GM23338 (cell line): ENCODE measurements around the gene DPY19L1. TPM values are rescaled to one million over a fixed set of nuclear protein-coding genes. Genes with fewer than 3 reads are reported as not detected.
"Not testable (repeated sequence)": the region's sequence is repeated elsewhere in the genome, so short reads cannot be mapped to it uniquely, and the experiment has no call there.

Experiments used
- ATAC-seq: fragments of 200-7000 bp; cut with Tn5 transposase; 3 replicates; pipeline ENCODE4 v1.9.1; 2020
- DNase-seq: peaks from one replicate; pipeline ENCODE4 v3.0.0-alpha.2; 2015; ENCODE audit warnings: low spot score
- H2AFZ ChIP-seq: fragments of 200-600 bp; sonication (generic); 2 replicates; pipeline ENCODE4 v1.8.0; 2016; ENCODE audit warnings: antibody characterized with exemption, mild to moderate bottlenecking, moderate library complexity
- H3F3A ChIP-seq: fragments of 200-600 bp; sonication (generic); replicated peaks from 2 replicates; pipeline ENCODE4 v1.8.0; 2017; ENCODE audit warnings: antibody characterized with exemption, mixed run types, low read depth
- H3K27ac ChIP-seq: fragments of 200-600 bp; sonication (generic); 2 replicates; pipeline ENCODE4 v1.6.1; 2016; ENCODE audit warnings: low read depth
- H3K27me3 ChIP-seq: fragments of 200-600 bp; sonication (generic); 2 replicates; pipeline ENCODE4 v1.8.0; 2016; ENCODE audit warnings: mild to moderate bottlenecking, mixed run types, moderate library complexity; ENCODE audit not compliant: insufficient read depth
- H3K36me3 ChIP-seq: fragments of 200-600 bp; sonication (generic); 2 replicates; pipeline ENCODE4 v1.8.0; 2016; ENCODE audit warnings: mild to moderate bottlenecking; ENCODE audit not compliant: insufficient read depth
- H3K4me1 ChIP-seq: fragments of 200-600 bp; sonication (generic); 2 replicates; pipeline ENCODE4 v1.8.0; 2016; ENCODE audit warnings: mild to moderate bottlenecking, moderate library complexity; ENCODE audit not compliant: insufficient read depth
- H3K4me2 ChIP-seq: fragments of 200-600 bp; sonication (generic); 2 replicates; pipeline ENCODE4 v1.7.1; 2017; ENCODE audit warnings: mixed run types
- H3K4me3 ChIP-seq: fragments of 200-600 bp; sonication (generic); 2 replicates; pipeline ENCODE4 v1.6.1; 2016; ENCODE audit warnings: mixed run types
- H3K79me2 ChIP-seq: fragments of 200-600 bp; sonication (generic); replicated peaks from 2 replicates; pipeline ENCODE4 v1.8.0; 2017; ENCODE audit warnings: mild to moderate bottlenecking; ENCODE audit not compliant: insufficient read depth
- H3K9me2 ChIP-seq: fragments of 200-600 bp; sonication (generic); 2 replicates; pipeline ENCODE4 v1.8.0; 2017; ENCODE audit not compliant: insufficient read depth
- H4K20me1 ChIP-seq: fragments of 200-600 bp; sonication (generic); replicated peaks from 2 replicates; pipeline ENCODE4 v1.8.0; 2017; ENCODE audit warnings: mild to moderate bottlenecking; ENCODE audit not compliant: insufficient read depth
- H3K27ac Mint-ChIP-seq: 2 replicates; pipeline ENCODE4 v1.8.0; 2020; ENCODE audit warnings: inconsistent platforms, mild to moderate bottlenecking, moderate library complexity, mixed read lengths
- H3K27me3 Mint-ChIP-seq: 3 replicates; pipeline ENCODE4 v1.8.0; 2022; ENCODE audit warnings: low read depth, mild to moderate bottlenecking, moderate library complexity, mixed read lengths, inconsistent platforms; ENCODE audit not compliant: insufficient read depth, poor library complexity
- H3K36me3 Mint-ChIP-seq: 3 replicates; pipeline ENCODE4 v1.8.0; 2021; ENCODE audit warnings: low read depth, mild to moderate bottlenecking, inconsistent platforms, moderate library complexity, mixed read lengths
- H3K4me1 Mint-ChIP-seq: 3 replicates; pipeline ENCODE4 v1.8.0; 2020; ENCODE audit warnings: mild to moderate bottlenecking, inconsistent platforms, mixed read lengths
- H3K4me3 Mint-ChIP-seq: 3 replicates; pipeline ENCODE4 v1.8.0; 2021; ENCODE audit warnings: moderate library complexity, mild to moderate bottlenecking, inconsistent platforms, mixed read lengths
- H3K9me3 Mint-ChIP-seq: 3 replicates; pipeline ENCODE4 v1.8.0; 2020; ENCODE audit warnings: moderate library complexity, mild to moderate bottlenecking, inconsistent platforms, mixed read lengths
- CREB1 ChIP-seq: fragments of 250-450 bp; sonication (Bioruptor Pico); IDR thresholded peaks from 2 replicates; pipeline ENCODE4 v1.5.0; 2020; ENCODE audit warnings: low read depth, mild to moderate bottlenecking, moderate library complexity
- EZH2 ChIP-seq: fragments of 200-600 bp; sonication (generic); IDR thresholded peaks from one replicate; pipeline ENCODE4 v1.8.0; 2017; ENCODE audit warnings: antibody characterized with exemption, mild to moderate bottlenecking, low read depth; ENCODE audit not compliant: unreplicated experiment
- JUNB ChIP-seq: IDR thresholded peaks from one replicate; pipeline ENCODE4 v1.6.1; 2016; ENCODE audit warnings: antibody characterized with exemption; ENCODE audit not compliant: unreplicated experiment
- POLR2AphosphoS5 ChIP-seq: IDR thresholded peaks from 2 replicates; pipeline ENCODE4 v1.6.1; 2016; ENCODE audit warnings: antibody characterized with exemption, low read depth
- REST ChIP-seq: IDR thresholded peaks from one replicate; pipeline ENCODE4 v1.6.1; 2018; ENCODE audit warnings: antibody characterized with exemption; ENCODE audit not compliant: unreplicated experiment
- STAT1 ChIP-seq: IDR thresholded peaks from one replicate; pipeline ENCODE4 v1.6.1; 2016; ENCODE audit warnings: antibody characterized with exemption; ENCODE audit not compliant: unreplicated experiment
- ZNF114 ChIP-seq: fragments of 250-450 bp; sonication (Bioruptor Pico); IDR thresholded peaks from 2 replicates; pipeline ENCODE4 v1.5.0; 2020; ENCODE audit warnings: mild to moderate bottlenecking, moderate library complexity
- ZNF462 ChIP-seq: fragments of 250-450 bp; sonication (Bioruptor Pico); IDR thresholded peaks from 2 replicates; pipeline ENCODE4 v1.5.0; 2020; ENCODE audit warnings: mild to moderate bottlenecking, moderate library complexity
- polyA plus RNA-seq: library from polyadenylated mRNA; unstranded; fragments of >200 nt; fragmentation: Nextera tagmentation; extraction: Ambion mirVana; gene quantifications from 2 replicates; pipeline ENCODE4 v1.2.1, GENCODE V29; 2016
- total RNA-seq: library from RNA; depleted of rRNA; stranded (reverse); fragments of >200 nt; shearing (Covaris generic); gene quantifications from 2 replicates; pipeline ENCODE4 v1.2.3, GENCODE V29; 2014

DPY19L1 gene
- total and polyA plus RNA-seq, 2 experiments from 2014 or later = 4.4 to 20.2 TPM

- H3K27me3 Mint-ChIP-seq = no peaks in the 10 kb centered on the region
- H3K36me3 ChIP-seq = no peaks in the 10 kb centered on the region
- peaks cover 24% of the 10 kb centered on the region for H3K36me3 Mint-ChIP-seq
- H3K4me2 ChIP-seq = no peak overlapping the region
- no peak overlapping the region for H3K27ac Mint-ChIP-seq
- H3K79me2 ChIP-seq = no peaks in the 10 kb centered on the region
- peaks cover 18% of the 10 kb centered on the region for H3K9me3 Mint-ChIP-seq
- no peak for DNase-seq
- no peak overlapping the region for H2AFZ ChIP-seq
- H4K20me1 ChIP-seq = no peaks in the 10 kb centered on the region
- peaks cover 17% of the 10 kb centered on the region for H3K4me1 Mint-ChIP-seq
- H3K4me3 ChIP-seq = no peak overlapping the region
- no peaks in the 10 kb centered on the region for H3K4me1 ChIP-seq
- 0 out of 2 replicates have a peak, but pooled peaks cover 7% of the 10 kb centered on the region for H3K9me2 ChIP-seq
- H3K4me3 Mint-ChIP-seq = no peak overlapping the region
- H3K27me3 ChIP-seq = no peaks in the 10 kb centered on the region
- no peaks in the 10 kb centered on the region for H3F3A ChIP-seq
- H3K27ac ChIP-seq = no peak overlapping the region
- no peak for ATAC-seq
- TF ChIP-seq EZH2 = no peak
These were observed 105.5 kb downstream of the DPY19L1 start for GRCh38 chr7:34931739-34932138.

- not testable (repeated sequence) for H2AFZ ChIP-seq, H3K4me3 Mint-ChIP-seq, H3K27ac ChIP-seq, H3K4me3 ChIP-seq, H3K36me3 ChIP-seq, H3K27me3 ChIP-seq, H3K4me1 ChIP-seq, H3K27ac Mint-ChIP-seq, H3F3A ChIP-seq, H4K20me1 ChIP-seq, H3K79me2 ChIP-seq, H3K9me2 ChIP-seq, H3K27me3 Mint-ChIP-seq, H3K4me2 ChIP-seq
- H3K36me3 Mint-ChIP-seq = peaks cover 16% of the 10 kb centered on the region
- peaks cover 15% of the 10 kb centered on the region for H3K9me3 Mint-ChIP-seq
- ATAC-seq (peak; percentile 79), DNase-seq (peak; percentile 44)
- H3K4me1 Mint-ChIP-seq = peaks cover 14% of the 10 kb centered on the region
These were observed 107.5 kb downstream of the DPY19L1 start for GRCh38 chr7:34929783-34930182.

GRCh38 chr7:34928560-34928959 lies 108.7 kb downstream of the DPY19L1 start:
- H3F3A ChIP-seq = no peaks in the 10 kb centered on the region
- Mint-ChIP-seq H3K9me3 (peaks cover 7% of the 10 kb centered on the region; the same call in 2 of the 3 replicates), H3K36me3 (peaks cover 4% of the 10 kb centered on the region), H3K27me3 (no peaks in the 10 kb centered on the region), H3K4me1 (peaks cover 14% of the 10 kb centered on the region), H3K4me3 (no peak overlapping the region), H3K27ac (no peak overlapping the region)
- H3K4me3 ChIP-seq = no peak overlapping the region
- no peak for DNase-seq
- no peaks in the 10 kb centered on the region for H3K79me2 ChIP-seq
- ATAC-seq = no peak
- H3K4me2 ChIP-seq = no peak overlapping the region
- H2AFZ ChIP-seq = no peak overlapping the region
- H3K27ac ChIP-seq = no peak overlapping the region
- H3K4me1 ChIP-seq = no peaks in the 10 kb centered on the region
- H3K36me3 ChIP-seq = no peaks in the 10 kb centered on the region
- H4K20me1 ChIP-seq = no peaks in the 10 kb centered on the region
- H3K9me2 ChIP-seq = 0 out of 2 replicates have a peak, but pooled peaks cover under 1% of the 10 kb centered on the region
- H3K27me3 ChIP-seq = no peaks in the 10 kb centered on the region
- TF ChIP-seq JUNB (no peak), ZNF114 (CRISPR knock-in tag) (no peak), STAT1 (no peak), EZH2 (no peak), POLR2AphosphoS5 (no peak), REST (no peak), ZNF462 (CRISPR knock-in tag) (no peak), CREB1 (CRISPR knock-in tag) (no peak)
